ENCODE measurements around the gene RNASET2. TPM values are rescaled to one million over a fixed set of nuclear protein-coding genes. Genes with fewer than 3 reads are reported as not detected.
A peak's percentile ranks its signal among the peaks of the same experiment; 100 is the strongest.

RNASET2 gene
- total RNA-seq, 1 experiment from 2014 or later: 70.2 TPM

DNA sequence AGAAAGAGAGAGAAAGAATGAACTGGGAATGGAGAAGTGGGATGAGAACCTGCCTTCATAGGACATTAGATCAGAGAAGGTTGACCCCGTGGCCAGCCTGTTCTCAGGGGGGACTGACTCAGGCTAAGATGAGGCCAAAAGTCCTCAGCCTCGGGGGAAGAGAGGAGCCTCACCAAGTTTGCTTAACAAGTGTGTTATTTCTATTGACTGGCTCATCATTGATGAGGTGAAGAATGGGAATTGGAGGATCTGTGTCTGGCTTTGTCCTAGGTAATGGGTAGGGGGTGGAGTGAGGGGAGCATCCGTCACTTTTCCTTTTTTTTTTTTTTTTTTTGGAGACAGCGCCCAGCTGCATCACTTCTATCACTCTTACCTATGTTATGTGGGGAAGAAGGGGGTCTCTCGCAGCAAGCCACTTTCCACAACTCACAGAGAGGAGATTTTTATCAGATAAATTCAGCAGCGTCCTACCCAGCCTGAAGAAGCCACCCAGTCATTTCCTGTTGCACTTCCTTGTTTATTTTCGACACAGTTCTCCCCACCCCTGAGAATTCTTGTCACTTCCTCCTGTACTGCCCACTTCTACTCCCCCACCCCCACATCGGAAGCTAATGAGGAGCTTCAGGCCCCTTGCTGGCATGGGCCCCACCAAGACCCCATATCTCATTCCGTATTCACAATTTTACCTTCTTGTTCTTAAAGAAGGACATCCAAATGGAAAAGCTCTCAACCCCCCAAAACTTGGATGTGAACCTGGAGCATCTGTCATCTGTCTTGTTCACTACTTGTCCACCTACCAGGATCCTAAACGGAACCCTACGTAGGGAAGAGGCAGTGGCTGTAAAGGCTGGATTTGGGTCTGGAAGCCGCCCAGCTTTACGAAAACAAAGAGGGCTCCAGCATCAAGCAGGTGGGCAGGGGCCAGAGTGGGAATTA is 2.8 kb upstream of the RNASET2 start:
- H3K4me3 Mint-ChIP-seq (ENCODE audit: low read depth, unreplicated experiment): peak overlapping the region; percentile 89
- CTCF ChIA-PET: no interaction called here
- peak overlapping the region; percentile 70 for H3K27ac Mint-ChIP-seq (ENCODE audit: unreplicated experiment)
- peaks cover 44% of the 10 kb centered on the region for H3K36me3 Mint-ChIP-seq (ENCODE audit: insufficient read depth, unreplicated experiment)
- intact Hi-C loops (cut with micrococcal nuclease; ENCODE audit: unreplicated experiment): loop anchor here (5.0 kb wide), 1 partner anchor 38 kb away; the partner anchor contains the start of gene CEP43
- TF ChIP-seq, protein P1, sequence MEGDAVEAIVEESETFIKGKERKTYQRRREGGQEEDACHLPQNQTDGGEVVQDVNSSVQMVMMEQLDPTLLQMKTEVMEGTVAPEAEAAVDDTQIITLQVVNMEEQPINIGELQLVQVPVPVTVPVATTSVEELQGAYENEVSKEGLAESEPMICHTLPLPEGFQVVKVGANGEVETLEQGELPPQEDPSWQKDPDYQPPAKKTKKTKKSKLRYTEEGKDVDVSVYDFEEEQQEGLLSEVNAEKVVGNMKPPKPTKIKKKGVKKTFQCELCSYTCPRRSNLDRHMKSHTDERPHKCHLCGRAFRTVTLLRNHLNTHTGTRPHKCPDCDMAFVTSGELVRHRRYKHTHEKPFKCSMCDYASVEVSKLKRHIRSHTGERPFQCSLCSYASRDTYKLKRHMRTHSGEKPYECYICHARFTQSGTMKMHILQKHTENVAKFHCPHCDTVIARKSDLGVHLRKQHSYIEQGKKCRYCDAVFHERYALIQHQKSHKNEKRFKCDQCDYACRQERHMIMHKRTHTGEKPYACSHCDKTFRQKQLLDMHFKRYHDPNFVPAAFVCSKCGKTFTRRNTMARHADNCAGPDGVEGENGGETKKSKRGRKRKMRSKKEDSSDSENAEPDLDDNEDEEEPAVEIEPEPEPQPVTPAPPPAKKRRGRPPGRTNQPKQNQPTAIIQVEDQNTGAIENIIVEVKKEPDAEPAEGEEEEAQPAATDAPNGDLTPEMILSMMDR (IDR thresholded peaks at IDR 0.05; ENCODE audit: unreplicated experiment): no peak
- peak; percentile 14 for DNase-seq
- H3K27me3 Mint-ChIP-seq (ENCODE audit: unreplicated experiment): no peaks in the 10 kb centered on the region
- no TSS peak for BruUV-seq (replicated peaks)
- peaks cover 3% of the 10 kb centered on the region for H3K9me3 Mint-ChIP-seq (ENCODE audit: low read depth, unreplicated experiment)
- peaks cover 35% of the 10 kb centered on the region for H3K4me1 Mint-ChIP-seq (ENCODE audit: low read depth, unreplicated experiment)

GRCh38 chr6:166957805-166958076 is 1.4 kb upstream of the RNASET2 start:
- TF ChIP-seq, protein P1 (IDR thresholded peaks at IDR 0.05; ENCODE audit: unreplicated experiment): no peak
- CTCF ChIA-PET: no interaction called here
- peak overlapping the region; percentile 89 for H3K4me3 Mint-ChIP-seq (ENCODE audit: low read depth, unreplicated experiment)
- no peaks in the 10 kb centered on the region for H3K27me3 Mint-ChIP-seq (ENCODE audit: unreplicated experiment)
- H3K4me1 Mint-ChIP-seq (ENCODE audit: low read depth, unreplicated experiment): peaks cover 35% of the 10 kb centered on the region
- no peaks in the 10 kb centered on the region for H3K9me3 Mint-ChIP-seq (ENCODE audit: low read depth, unreplicated experiment)
- peaks cover 44% of the 10 kb centered on the region for H3K36me3 Mint-ChIP-seq (ENCODE audit: insufficient read depth, unreplicated experiment)
- intact Hi-C loops (cut with micrococcal nuclease; ENCODE audit: unreplicated experiment): loop anchor here (5.0 kb wide), 1 partner anchor 40 kb away; the partner anchor contains the start of gene CEP43
- peak overlapping the region; percentile 70 for H3K27ac Mint-ChIP-seq (ENCODE audit: unreplicated experiment)
- no peak for DNase-seq
- no TSS peak for BruUV-seq (replicated peaks)

DNA sequence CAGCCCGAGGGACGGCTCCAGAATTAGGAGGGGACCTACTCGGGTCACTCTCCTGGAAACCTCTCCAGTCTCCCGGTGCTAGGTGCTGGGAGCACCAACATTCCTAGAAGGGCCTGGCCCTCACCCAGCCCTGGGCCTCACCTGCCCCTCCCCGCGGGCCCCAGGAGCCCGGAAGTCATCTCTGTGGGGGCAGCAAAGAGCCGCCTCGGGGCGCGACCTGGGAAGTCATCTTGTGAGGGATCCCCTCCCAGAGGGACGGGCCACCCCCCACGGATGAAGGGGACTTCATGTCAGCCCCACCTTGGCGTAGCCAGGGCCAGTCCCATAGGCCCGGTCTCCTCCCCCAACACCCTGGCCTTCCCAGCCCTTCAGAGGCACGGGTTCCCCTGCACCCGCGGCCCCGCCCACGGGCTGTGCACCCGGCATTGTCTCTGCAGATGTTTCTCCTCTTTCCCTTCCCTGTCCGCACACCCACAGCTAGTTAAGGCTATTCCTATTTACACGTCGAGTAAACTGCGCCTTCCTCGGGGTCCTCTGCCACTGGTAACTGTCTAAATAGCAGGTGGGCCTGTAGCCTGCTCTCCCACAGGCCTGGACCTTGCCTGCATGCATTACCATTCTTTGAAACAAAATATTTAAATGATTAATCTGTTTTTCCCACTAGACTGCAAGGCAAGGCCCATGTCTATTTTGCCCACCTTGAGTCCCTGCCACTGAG is 896 bp upstream of the RNASET2 start:
- Mint-ChIP-seq H3K27ac (ENCODE audit: unreplicated experiment) (peak overlapping the region; percentile 70), H3K4me3 (ENCODE audit: low read depth, unreplicated experiment) (peak overlapping the region; percentile 89), H3K27me3 (ENCODE audit: unreplicated experiment) (no peaks in the 10 kb centered on the region), H3K9me3 (ENCODE audit: low read depth, unreplicated experiment) (no peaks in the 10 kb centered on the region), H3K4me1 (ENCODE audit: low read depth, unreplicated experiment) (peaks cover 35% of the 10 kb centered on the region), H3K36me3 (ENCODE audit: insufficient read depth, unreplicated experiment) (peaks cover 47% of the 10 kb centered on the region)
- no TSS peak for BruUV-seq (replicated peaks)
- intact Hi-C loops (cut with micrococcal nuclease; ENCODE audit: unreplicated experiment): loop anchor here (5.0 kb wide), 1 partner anchor 40 kb away; the partner anchor contains the start of gene CEP43
- TF ChIP-seq, protein P1 (IDR thresholded peaks at IDR 0.05; ENCODE audit: unreplicated experiment): no peak
- DNase-seq: peak; percentile 36
- CTCF ChIA-PET: interaction anchor here (1.2 kb wide), 1 partner anchor 32 kb away, joined by 4 read pairs; no protein-coding TSS in a partner anchor

- no peak for DNase-seq
- Mint-ChIP-seq H3K4me3 (ENCODE audit: low read depth, unreplicated experiment) (peak overlapping the region; percentile 89), H3K9me3 (ENCODE audit: low read depth, unreplicated experiment) (no peaks in the 10 kb centered on the region), H3K4me1 (ENCODE audit: low read depth, unreplicated experiment) (peaks cover 42% of the 10 kb centered on the region), H3K27me3 (ENCODE audit: unreplicated experiment) (no peaks in the 10 kb centered on the region), H3K36me3 (ENCODE audit: insufficient read depth, unreplicated experiment) (peaks cover 53% of the 10 kb centered on the region), H3K27ac (ENCODE audit: unreplicated experiment) (peak overlapping the region; percentile 68)
- BruUV-seq (replicated peaks): no TSS peak
- TF ChIP-seq, protein P1 (IDR thresholded peaks at IDR 0.05; ENCODE audit: unreplicated experiment): no peak
- CTCF ChIA-PET: interaction anchor here (0.6 to 1.2 kb wide), 3 partner anchors 34 to 415 kb away, joined by 3 to 4 read pairs (median 4); no protein-coding TSS in a partner anchor
- intact Hi-C loops (cut with micrococcal nuclease; ENCODE audit: unreplicated experiment): loop anchor here (5.0 kb wide), 1 partner anchor 41 kb away; the partner anchor contains the start of gene CEP43
Observed at GRCh38 chr6:166955865-166956443, 396 bp downstream of the RNASET2 start.

Measured in Calu3 (cell line).